K562 (cell line): Measurements from ENCODE around the gene CEP250. TPM values are rescaled to one million over a fixed set of nuclear protein-coding genes. Genes with fewer than 3 reads are reported as not detected.

Source experiments
- ATAC-seq: fragments of 200-7000 bp; cut with Tn5 transposase; 3 replicates; pipeline ENCODE4 v1.9.1; 2020; ENCODE audit warnings: moderate library complexity
- BruUV-seq: library from RNA; stranded (reverse); fragments of 400-500 nt; replicated peaks from 2 replicates; lab custom pipeline; 2021; lab: Mats Ljungman, UMichigan
- CTCF ChIA-PET: fragments of 300-600 bp; formaldehyde crosslinking; extraction: SDS; loops from one replicate; lab custom pipeline; 2021; ENCODE audit warnings: low intra/inter-chr PET ratio; lab: Yijun Ruan, JAX
- POLR2A ChIA-PET: fragments of 300-600, 350-650 bp; sonication (Branson Sonifier 250); formaldehyde crosslinking; extraction: SDS; loops from one replicate; lab custom pipeline; 2021; ENCODE audit warnings: antibody characterized with exemption, inconsistent platforms; lab: Yijun Ruan, JAX
- DNase-seq, 4 experiments: peaks; one replicate each; pipeline versions ENCODE4 v3.0.0 to v3.0.0-alpha.2; 2011 to 2018; ENCODE audit warnings: low spot score in 3 of 4, mixed read lengths in 3 of 4; ENCODE audit errors: extremely low read depth in 1 of 4
- FAIRE-seq: peaks from 2 replicates; lab custom pipeline; 2011; peaks lifted over from hg19 to GRCh38; lab: Jason Lieb, UNC
- H2AFZ ChIP-seq: 2 replicates; pipeline ENCODE4 v1.6.0; 2011; ENCODE audit warnings: low read depth, low read length, control low read depth, inconsistent platforms
- H3K27ac ChIP-seq: fragments of 200-600 bp; 3 replicates; pipeline ENCODE4 v1.8.0; 2011; ENCODE audit warnings: low read depth, mild to moderate bottlenecking, control low read depth, inconsistent platforms, low read length, moderate library complexity, mixed read lengths; ENCODE audit errors: extremely low read depth
- H3K27me3 ChIP-seq, 2 experiments: fragments of 300-600 bp in 1 of 2; 2 replicates in 1 of 2; 3 replicates in 1 of 2; pipeline versions ENCODE4 v1.6.0 to v1.8.0; 2011; ENCODE audit warnings: inconsistent platforms in 2 of 2, low read length in 2 of 2, mild to moderate bottlenecking in 1 of 2, mixed read lengths in 1 of 2, moderate library complexity in 1 of 2; ENCODE audit not compliant: control insufficient read depth in 2 of 2, insufficient read depth in 2 of 2
- H3K36me3 ChIP-seq: fragments of 300-600 bp; 3 replicates; pipeline ENCODE4 v1.8.0; 2011; ENCODE audit warnings: mild to moderate bottlenecking, low read length, inconsistent platforms; ENCODE audit not compliant: control insufficient read depth, insufficient read depth
- H3K4me1 ChIP-seq, 2 experiments: fragments of 200-600 bp in 1 of 2; replicated peaks in 1 of 2; 2 replicates in 1 of 2; 3 replicates in 1 of 2; pipeline versions ENCODE4 v1.5.1 to v1.8.0; 2011; ENCODE audit warnings: inconsistent platforms in 2 of 2, low read length in 2 of 2, mild to moderate bottlenecking in 1 of 2, mixed read lengths in 1 of 2, moderate library complexity in 1 of 2; ENCODE audit not compliant: control insufficient read depth in 2 of 2, insufficient read depth in 2 of 2
- H3K4me2 ChIP-seq: 2 replicates; pipeline ENCODE4 v1.6.1; 2011; ENCODE audit warnings: low read length, control low read depth, inconsistent platforms, mixed read lengths; ENCODE audit not compliant: insufficient read depth
- H3K4me3 ChIP-seq: fragments of 200-600 bp; sonication (generic), shearing (Covaris generic); 2 replicates; pipeline ENCODE4 v1.5.1; 2016; ENCODE audit warnings: control low read depth, inconsistent platforms
- H3K79me2 ChIP-seq: fragments of 200-600 bp; 3 replicates; pipeline ENCODE4 v1.8.0; 2011; ENCODE audit warnings: low read length, inconsistent platforms; ENCODE audit not compliant: control insufficient read depth, insufficient read depth
- H3K9ac ChIP-seq, 2 experiments: 2 replicates each; pipeline versions ENCODE4 v1.6.0 to v1.6.1; 2011; ENCODE audit warnings: low read depth in 2 of 2, low read length in 2 of 2, control low read depth in 1 of 2, inconsistent platforms in 1 of 2, mild to moderate bottlenecking in 1 of 2, mixed read lengths in 1 of 2; ENCODE audit not compliant: insufficient read depth in 1 of 2
- H3K9me1 ChIP-seq: one replicate; pipeline ENCODE4 v1.6.0; 2011; ENCODE audit warnings: inconsistent platforms, mild to moderate bottlenecking, low read length, moderate library complexity; ENCODE audit not compliant: control insufficient read depth, insufficient read depth
- H3K9me3 ChIP-seq: replicated peaks from 2 replicates; pipeline ENCODE4 v1.5.1; 2011; ENCODE audit warnings: low read depth, low read length, inconsistent platforms; ENCODE audit not compliant: control insufficient read depth, insufficient read depth
- H4K20me1 ChIP-seq: replicated peaks from 2 replicates; pipeline ENCODE4 v1.6.1; 2011; ENCODE audit warnings: low read length, inconsistent platforms, mixed read lengths; ENCODE audit not compliant: control insufficient read depth, insufficient read depth
- NFRKB ChIP-seq: fragments of 450-650 bp; IDR thresholded peaks from 2 replicates; pipeline ENCODE4 v1.6.1; 2016; ENCODE audit warnings: low read depth
- RAD21 ChIP-seq, 2 experiments: fragments of 250-450 bp in 1 of 2; fragments of 450-650 bp in 1 of 2; sonication (Bioruptor Pico) in 1 of 2; formaldehyde crosslinking in 1 of 2; IDR thresholded peaks in 1 of 2; conservative IDR thresholded peaks in 1 of 2; 2 replicates each; pipeline versions ENCODE4 v1.4.0 to v1.8.0; 2020 to 2022; ENCODE audit warnings: mild to moderate bottlenecking in 2 of 2, moderate library complexity in 1 of 2
- SIRT6 ChIP-seq: IDR thresholded peaks from one replicate; pipeline ENCODE4 v1.6.1; 2012; ENCODE audit warnings: low read depth, mild to moderate bottlenecking, control low read depth, inconsistent platforms, low read length, moderate library complexity
- WGBS: fragments of 100-300 bp; shearing (Covaris generic); methylation state at CpG from one replicate; pipeline ENCODE4 v1.1.6; 2016; ENCODE audit warnings: low coverage, mixed read lengths; ENCODE audit not compliant: insufficient coverage; ENCODE audit errors: missing lambda C conversion rate; 5-methylcytosine and 5-hydroxymethylcytosine counted together
- in situ Hi-C: fragments of 300-500 bp; cut with MboI; formaldehyde crosslinking; loops from 4 replicates; pipeline ENCODE4 v1.15.0; 2018; ENCODE audit warnings: inconsistent platforms, mixed read lengths
- intact Hi-C: fragments of 100-400 bp; cut with micrococcal nuclease; formaldehyde crosslinking; loops from 2 replicates; pipeline ENCODE4 v1.14.2; 2022
- polyA plus RNA-seq, 8 experiments: library from polyadenylated mRNA; depleted of rRNA in 4 of 8; stranded (reverse) in 5 of 8; unstranded in 3 of 8; fragments of >200 nt; fragmentation: Nextera tagmentation in 2 of 8; fragmentation: Illumina TruSeq in 1 of 8; extraction: Ambion mirVana in 2 of 8; extraction: Trizol in 1 of 8; gene quantifications; 2 replicates each; pipeline versions ENCODE4 v1.2.1 to v1.2.3, GENCODE V29; 2011 to 2014; ENCODE audit warnings: inconsistent platforms in 1 of 8, missing spikeins in 1 of 8
- total RNA-seq, 7 experiments: library from RNA; depleted of rRNA in 6 of 7; stranded (reverse); fragments of >200 nt in 6 of 7; fragmentation: Illumina TruSeq in 2 of 7; extraction: Trizol in 2 of 7; gene quantifications; 2 replicates each; pipeline versions ENCODE4 v1.2.1 to v1.2.3, GENCODE V29; 2011 to 2021; ENCODE audit warnings: low replicate concordance in 1 of 7
- TF ChIP-seq, protein P1 (sequence below): sonication (generic); formaldehyde crosslinking; IDR thresholded peaks from 2 replicates; pipeline ENCODE4 v1.8.1; 2023; ENCODE audit warnings: mild to moderate bottlenecking, missing genetic modification reagents

Gene CEP250
- total and polyA plus RNA-seq, 9 of the 15 experiments (the other 6 are each of a cell fraction or from before 2014, with no cell fraction given): 2.5 to 41.9 (median 20.5) TPM

DNA sequence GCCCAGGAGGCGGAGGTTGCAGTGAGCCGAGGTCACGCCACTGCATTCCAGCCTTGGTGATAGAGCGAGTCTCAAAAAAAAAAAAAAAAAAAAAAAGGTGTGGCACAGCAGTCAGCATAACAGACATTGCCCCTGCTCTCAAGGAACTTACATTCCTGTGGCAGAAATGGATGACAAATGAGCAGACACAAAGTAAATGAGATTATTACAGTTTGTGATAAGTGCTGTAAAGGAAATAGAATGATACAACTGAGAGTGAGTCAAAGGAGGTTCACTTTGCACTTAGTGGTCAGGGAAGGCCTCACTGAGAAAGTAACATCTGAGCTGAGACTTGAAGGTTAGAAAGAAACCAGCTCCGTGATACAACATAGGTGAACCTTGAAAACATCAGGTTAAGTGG lies 36.4 kb downstream of the CEP250 start:
- Histone ChIP-seq H3K9me1 (no peaks in the 10 kb centered on the region), H3K4me3 (no peak overlapping the region), H3K36me3 (peaks cover 80% of the 10 kb centered on the region), H3K9ac (no peak overlapping the region), H3K27me3 (no peaks in the 10 kb centered on the region), H3K4me1 (no peaks in the 10 kb centered on the region), H3K27ac (no peak overlapping the region), H4K20me1 (no peaks in the 10 kb centered on the region), H3K79me2 (no peaks in the 10 kb centered on the region), H3K4me2 (no peak overlapping the region), H3K9me3 (no peaks in the 10 kb centered on the region), H2AFZ (no peak overlapping the region)
- ChIA-PET POLR2A (interaction anchor here (0.6 kb wide), 1 partner anchor 12 kb away, joined by 3 read pairs; no protein-coding TSS in a partner anchor), CTCF (no interaction called here)
- intact Hi-C loops: no loop called here
- DNase-seq (no peak), FAIRE-seq (no peak), ATAC-seq (no peak)
- in situ Hi-C loops: no loop called here
- BruUV-seq: no TSS peak
- no peak for TF ChIP-seq NFRKB
- TF ChIP-seq, protein P1, sequence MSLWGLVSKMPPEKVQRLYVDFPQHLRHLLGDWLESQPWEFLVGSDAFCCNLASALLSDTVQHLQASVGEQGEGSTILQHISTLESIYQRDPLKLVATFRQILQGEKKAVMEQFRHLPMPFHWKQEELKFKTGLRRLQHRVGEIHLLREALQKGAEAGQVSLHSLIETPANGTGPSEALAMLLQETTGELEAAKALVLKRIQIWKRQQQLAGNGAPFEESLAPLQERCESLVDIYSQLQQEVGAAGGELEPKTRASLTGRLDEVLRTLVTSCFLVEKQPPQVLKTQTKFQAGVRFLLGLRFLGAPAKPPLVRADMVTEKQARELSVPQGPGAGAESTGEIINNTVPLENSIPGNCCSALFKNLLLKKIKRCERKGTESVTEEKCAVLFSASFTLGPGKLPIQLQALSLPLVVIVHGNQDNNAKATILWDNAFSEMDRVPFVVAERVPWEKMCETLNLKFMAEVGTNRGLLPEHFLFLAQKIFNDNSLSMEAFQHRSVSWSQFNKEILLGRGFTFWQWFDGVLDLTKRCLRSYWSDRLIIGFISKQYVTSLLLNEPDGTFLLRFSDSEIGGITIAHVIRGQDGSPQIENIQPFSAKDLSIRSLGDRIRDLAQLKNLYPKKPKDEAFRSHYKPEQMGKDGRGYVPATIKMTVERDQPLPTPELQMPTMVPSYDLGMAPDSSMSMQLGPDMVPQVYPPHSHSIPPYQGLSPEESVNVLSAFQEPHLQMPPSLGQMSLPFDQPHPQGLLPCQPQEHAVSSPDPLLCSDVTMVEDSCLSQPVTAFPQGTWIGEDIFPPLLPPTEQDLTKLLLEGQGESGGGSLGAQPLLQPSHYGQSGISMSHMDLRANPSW: no peak
- no peak for TF ChIP-seq RAD21 (CRISPR knock-in tag; conservative IDR thresholded peaks at IDR 0.05 in 1 of 2, IDR thresholded peaks at IDR 0.05 in 1 of 2)
- TF ChIP-seq SIRT6: no peak
- WGBS: 97% methylated on average over 4 of the region's 5 CpGs
